ENCODE data around the gene RYR3. TPM values are rescaled to one million over a fixed set of nuclear protein-coding genes. Genes with fewer than 3 reads are reported as not detected.

The RYR3 gene
- total RNA-seq, 2 experiments from 2014 or later: not detected

- peaks cover 1% of the 10 kb centered on the region for H3K9me3 Mint-ChIP-seq
- H3K4me1 Mint-ChIP-seq (ENCODE audit: low read depth): no peaks in the 10 kb centered on the region
- H3K36me3 Mint-ChIP-seq (ENCODE audit: low read depth): no peaks in the 10 kb centered on the region
- no peak overlapping the region for H3K27ac Mint-ChIP-seq
- no peak for ATAC-seq
- DNase-seq: no peak
- intact Hi-C loops (cut with micrococcal nuclease): no loop called here
- H3K27me3 Mint-ChIP-seq: peaks cover 3% of the 10 kb centered on the region
- POLR2A ChIA-PET: no interaction called here
- CTCF ChIA-PET: no interaction called here
- no peak overlapping the region for H3K4me3 Mint-ChIP-seq
- TF ChIP-seq CTCF (IDR thresholded peaks at IDR 0.05): no peak
Observed at GRCh38 chr15:33524274-33524673, 213.5 kb downstream of the RYR3 start.

GRCh38 chr15:33526532-33526931 is 215.8 kb downstream of the RYR3 start:
- CTCF ChIA-PET: no interaction called here
- POLR2A ChIA-PET: no interaction called here
- intact Hi-C loops (cut with micrococcal nuclease): no loop called here
- Mint-ChIP-seq H3K27me3 (peaks cover 2% of the 10 kb centered on the region), H3K9me3 (peaks cover 1% of the 10 kb centered on the region), H3K4me1 (ENCODE audit: low read depth) (no peaks in the 10 kb centered on the region), H3K27ac (no peak overlapping the region), H3K4me3 (no peak overlapping the region), H3K36me3 (ENCODE audit: low read depth) (no peaks in the 10 kb centered on the region)
- DNase-seq: no peak
- ATAC-seq: no peak
- no peak for TF ChIP-seq CTCF (IDR thresholded peaks at IDR 0.05)

GRCh38 chr15:33533197-33533596 is 222.4 kb downstream of the RYR3 start:
- no peaks in the 10 kb centered on the region for H3K36me3 Mint-ChIP-seq (ENCODE audit: low read depth)
- no peaks in the 10 kb centered on the region for H3K4me1 Mint-ChIP-seq (ENCODE audit: low read depth)
- ATAC-seq (no peak), DNase-seq (no peak)
- TF ChIP-seq CTCF (IDR thresholded peaks at IDR 0.05): no peak
- H3K9me3 Mint-ChIP-seq: no peaks in the 10 kb centered on the region
- CTCF ChIA-PET: no interaction called here
- intact Hi-C loops (cut with micrococcal nuclease): no loop called here
- no peaks in the 10 kb centered on the region for H3K27me3 Mint-ChIP-seq
- H3K27ac Mint-ChIP-seq: no peak overlapping the region
- POLR2A ChIA-PET: no interaction called here
- no peak overlapping the region for H3K4me3 Mint-ChIP-seq

GRCh38 chr15:33534642-33535041 is 223.9 kb downstream of the RYR3 start:
- intact Hi-C loops (cut with micrococcal nuclease): no loop called here
- H3K9me3 Mint-ChIP-seq: no peaks in the 10 kb centered on the region

GRCh38 chr15:33535135-33535534 is 224.4 kb downstream of the RYR3 start:
- no peak for TF ChIP-seq CTCF (IDR thresholded peaks at IDR 0.05)
- CTCF ChIA-PET: no interaction called here
- POLR2A ChIA-PET: no interaction called here

More at GRCh38 chr15:33534642-33535041, 223.9 kb downstream of the RYR3 start:
- ChIA-PET CTCF (no interaction called here), POLR2A (no interaction called here)
- Mint-ChIP-seq H3K27ac (no peak overlapping the region), H3K27me3 (no peaks in the 10 kb centered on the region), H3K4me3 (no peak overlapping the region), H3K4me1 (ENCODE audit: low read depth) (no peaks in the 10 kb centered on the region), H3K36me3 (ENCODE audit: low read depth) (no peaks in the 10 kb centered on the region)
- no peak for ATAC-seq
- DNase-seq: no peak
- no peak for TF ChIP-seq CTCF (IDR thresholded peaks at IDR 0.05)

More at GRCh38 chr15:33535135-33535534, 224.4 kb downstream of the RYR3 start:
- H3K4me3 Mint-ChIP-seq: no peak overlapping the region
- H3K9me3 Mint-ChIP-seq: no peaks in the 10 kb centered on the region
- DNase-seq: no peak
- H3K4me1 Mint-ChIP-seq (ENCODE audit: low read depth): no peaks in the 10 kb centered on the region
- no peaks in the 10 kb centered on the region for H3K36me3 Mint-ChIP-seq (ENCODE audit: low read depth)
- ATAC-seq: no peak
- intact Hi-C loops (cut with micrococcal nuclease): no loop called here
- no peak overlapping the region for H3K27ac Mint-ChIP-seq
- no peaks in the 10 kb centered on the region for H3K27me3 Mint-ChIP-seq
